GM19023 (cell line): Measurements from ENCODE around the gene PLCG2.
"Not testable (repeated sequence)": the region's sequence is repeated elsewhere in the genome, so short reads cannot be mapped to it uniquely, and the experiment has no call there.

Source experiments
- ATAC-seq: cut with Tn5 transposase; IDR thresholded peaks from one replicate; pipeline ENCODE4 v1.9.1; 2021; ENCODE audit warnings: mild to moderate bottlenecking, moderate library complexity; ENCODE audit not compliant: unreplicated experiment

Gene PLCG2

GRCh38 chr16:81752876-81753227 is 26.2 kb upstream of the PLCG2 start:
- no peak for ATAC-seq

- no peak for ATAC-seq
These were observed 24.2 kb upstream of the PLCG2 start for GRCh38 chr16:81754858-81755257.

- ATAC-seq: no peak
These were observed 23.0 kb upstream of the PLCG2 start for GRCh38 chr16:81755915-81756614.

- no peak for ATAC-seq
These were observed 22.3 kb upstream of the PLCG2 start for GRCh38 chr16:81756615-81757356.

- ATAC-seq: no peak
These were observed 20.7 kb upstream of the PLCG2 start for GRCh38 chr16:81758376-81758775.

- ATAC-seq: not testable (repeated sequence)
These were observed 16.8 kb upstream of the PLCG2 start for GRCh38 chr16:81762322-81762721.

GRCh38 chr16:81765111-81765919 is 13.8 kb upstream of the PLCG2 start:
- ATAC-seq: no peak

- ATAC-seq: no peak
These were observed 13.1 kb upstream of the PLCG2 start for GRCh38 chr16:81765969-81766368.

- no peak for ATAC-seq
These were observed 11.0 kb upstream of the PLCG2 start for GRCh38 chr16:81767987-81768592.

GRCh38 chr16:81770008-81770407 is 9.1 kb upstream of the PLCG2 start:
- ATAC-seq: no peak

GRCh38 chr16:81774348-81774747 is 4.7 kb upstream of the PLCG2 start:
- no peak for ATAC-seq

GRCh38 chr16:81775570-81775969 is 3.5 kb upstream of the PLCG2 start:
- no peak for ATAC-seq

GRCh38 chr16:81778231-81778630 is 860 bp upstream of the PLCG2 start:
- no peak for ATAC-seq

- ATAC-seq: peak; percentile 21
These were observed 637 bp downstream of the PLCG2 start for GRCh38 chr16:81779536-81780320.

GRCh38 chr16:81780350-81780749 is 1.3 kb downstream of the PLCG2 start:
- no peak for ATAC-seq

- no peak for ATAC-seq
These were observed 3.1 kb downstream of the PLCG2 start for GRCh38 chr16:81782236-81782635.

- no peak for ATAC-seq
These were observed 5.1 kb downstream of the PLCG2 start for GRCh38 chr16:81784072-81784795.

- ATAC-seq: no peak
These were observed 6.2 kb downstream of the PLCG2 start for GRCh38 chr16:81785138-81785924.

GRCh38 chr16:81786321-81786720 is 7.2 kb downstream of the PLCG2 start:
- no peak for ATAC-seq
